Smooth muscle cell (in vitro differentiated cells): ENCODE results near the gene CDKN2A. TPM values are rescaled to one million over a fixed set of nuclear protein-coding genes. Genes with fewer than 3 reads are reported as not detected.

Experiments used
- DNase-seq: peaks from one replicate; lab custom pipeline; 2025; ENCODE audit not compliant: unreplicated experiment; lab: John Stamatoyannopoulos, UW
- H2AFZ ChIP-seq: fragments of 200-600 bp; sonication (generic); 2 replicates; pipeline ENCODE4 v1.6.0; 2016; ENCODE audit warnings: antibody characterized with exemption, low read depth, mild to moderate bottlenecking
- H3F3A ChIP-seq: fragments of 200-600 bp; sonication (generic); 2 replicates; pipeline ENCODE4 v1.6.0; 2017; ENCODE audit warnings: antibody characterized with exemption, low read depth
- H3K27ac ChIP-seq: fragments of 200-600 bp; sonication (generic); 2 replicates; pipeline ENCODE4 v1.5.1; 2016; ENCODE audit warnings: low read depth, mild to moderate bottlenecking
- H3K27me3 ChIP-seq: fragments of 200-600 bp; sonication (generic); 2 replicates; pipeline ENCODE4 v1.6.1; 2016; ENCODE audit warnings: low read depth, mild to moderate bottlenecking
- H3K36me3 ChIP-seq: fragments of 200-600 bp; sonication (generic); 2 replicates; pipeline ENCODE4 v1.5.1; 2016; ENCODE audit warnings: low read depth
- H3K4me1 ChIP-seq: fragments of 200-600 bp; sonication (generic); 2 replicates; pipeline ENCODE4 v1.5.1; 2016; ENCODE audit warnings: low read depth
- H3K4me2 ChIP-seq: fragments of 200-600 bp; sonication (generic); 2 replicates; pipeline ENCODE4 v1.6.0; 2016; ENCODE audit warnings: mild to moderate bottlenecking
- H3K4me3 ChIP-seq: fragments of 200-600 bp; sonication (generic); 2 replicates; pipeline ENCODE4 v1.5.1; 2016; ENCODE audit warnings: mild to moderate bottlenecking
- H3K79me2 ChIP-seq: fragments of 200-600 bp; sonication (generic); 2 replicates; pipeline ENCODE4 v1.6.0; 2016; ENCODE audit warnings: low read depth, mild to moderate bottlenecking
- H3K9ac ChIP-seq: fragments of 200-600 bp; sonication (generic); 2 replicates; pipeline ENCODE4 v1.6.0; 2016; ENCODE audit warnings: low read depth
- H3K9me3 ChIP-seq: fragments of 200-600 bp; sonication (generic); replicated peaks from 2 replicates; pipeline ENCODE4 v1.5.1; 2016; ENCODE audit warnings: low read depth
- H4K20me1 ChIP-seq: fragments of 200-600 bp; sonication (generic); 2 replicates; pipeline ENCODE4 v1.6.0; 2016; ENCODE audit warnings: low read depth
- WGBS: methylation state at CpG from one replicate; pipeline ENCODE4 v1.1.7; 2016; ENCODE audit warnings: low lambda C conversion rate; 5-methylcytosine and 5-hydroxymethylcytosine counted together
- polyA plus RNA-seq: library from polyadenylated mRNA; unstranded; fragments of >200 nt; fragmentation: Nextera tagmentation; extraction: Ambion mirVana; gene quantifications from 2 replicates; pipeline ENCODE4 v1.2.1, GENCODE V29; 2016
- total RNA-seq: library from RNA; depleted of rRNA; stranded (reverse); fragments of >200 nt; gene quantifications from 2 replicates; pipeline ENCODE4 v1.2.3, GENCODE V29; 2014
- TF ChIP-seq, protein P1 (sequence below): fragments of 200-600 bp; sonication (generic); IDR thresholded peaks from 2 replicates; pipeline ENCODE4 v1.5.1; 2017; ENCODE audit warnings: borderline replicate concordance, mild to moderate bottlenecking, antibody characterized with exemption; ENCODE audit not compliant: insufficient read depth, poor library complexity, severe bottlenecking

Gene CDKN2A
- total RNA-seq (66.3 and 69.4 TPM in 2 replicates), polyA plus RNA-seq (77.5 and 146 TPM in 2 replicates)

DNA sequence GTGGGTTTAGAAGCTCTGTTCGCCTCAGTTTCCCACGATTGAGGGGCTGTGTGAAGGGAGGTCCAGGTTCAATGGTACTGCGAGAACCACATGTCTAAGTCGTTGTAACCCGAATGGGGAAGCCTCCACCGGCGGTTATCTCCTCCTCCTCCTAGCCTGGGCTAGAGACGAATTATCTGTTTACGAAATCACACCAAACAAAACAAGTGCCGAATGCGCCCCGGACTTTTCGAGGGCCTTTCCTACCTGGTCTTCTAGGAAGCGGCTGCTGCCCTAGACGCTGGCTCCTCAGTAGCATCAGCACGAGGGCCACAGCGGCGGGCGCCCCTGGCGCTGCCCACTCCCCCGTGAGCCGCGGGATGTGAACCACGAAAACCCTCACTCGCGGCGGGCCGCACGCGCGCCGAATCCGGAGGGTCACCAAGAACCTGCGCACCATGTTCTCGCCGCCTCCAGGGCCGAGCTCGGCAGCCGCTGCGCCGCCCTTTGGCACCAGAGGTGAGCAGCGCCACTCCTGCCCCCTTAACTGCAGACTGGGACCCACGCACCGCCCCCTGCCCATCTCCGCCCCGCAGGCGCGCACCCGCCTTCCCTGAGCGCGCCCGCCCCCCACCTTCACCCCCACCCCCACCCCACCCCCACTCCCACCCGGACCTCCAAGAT is at the start of gene CDKN2A:
CDKN2A (minus strand) TSS at position 500 of the 663 bp plus-strand sequence.
- no peaks in the 10 kb centered on the region for H3K36me3 ChIP-seq
- peaks cover 28% of the 10 kb centered on the region for H3K27me3 ChIP-seq
- peak within 1 kb of the TSS; percentile 84 for H3K4me3 ChIP-seq
- peak within 1 kb of the TSS; percentile 90 for H3K27ac ChIP-seq
- peaks cover 8% of the 10 kb centered on the region for H3F3A ChIP-seq
- H3K4me2 ChIP-seq = peak within 1 kb of the TSS; percentile 83
- no peaks in the 10 kb centered on the region for H4K20me1 ChIP-seq
- WGBS = under 1% methylated on average over 39 of the region's 53 CpGs
- H3K79me2 ChIP-seq = peaks cover 34% of the 10 kb centered on the region
- peaks cover 16% of the 10 kb centered on the region for H3K4me1 ChIP-seq
- DNase-seq = no peak
- TF ChIP-seq, protein P1, sequence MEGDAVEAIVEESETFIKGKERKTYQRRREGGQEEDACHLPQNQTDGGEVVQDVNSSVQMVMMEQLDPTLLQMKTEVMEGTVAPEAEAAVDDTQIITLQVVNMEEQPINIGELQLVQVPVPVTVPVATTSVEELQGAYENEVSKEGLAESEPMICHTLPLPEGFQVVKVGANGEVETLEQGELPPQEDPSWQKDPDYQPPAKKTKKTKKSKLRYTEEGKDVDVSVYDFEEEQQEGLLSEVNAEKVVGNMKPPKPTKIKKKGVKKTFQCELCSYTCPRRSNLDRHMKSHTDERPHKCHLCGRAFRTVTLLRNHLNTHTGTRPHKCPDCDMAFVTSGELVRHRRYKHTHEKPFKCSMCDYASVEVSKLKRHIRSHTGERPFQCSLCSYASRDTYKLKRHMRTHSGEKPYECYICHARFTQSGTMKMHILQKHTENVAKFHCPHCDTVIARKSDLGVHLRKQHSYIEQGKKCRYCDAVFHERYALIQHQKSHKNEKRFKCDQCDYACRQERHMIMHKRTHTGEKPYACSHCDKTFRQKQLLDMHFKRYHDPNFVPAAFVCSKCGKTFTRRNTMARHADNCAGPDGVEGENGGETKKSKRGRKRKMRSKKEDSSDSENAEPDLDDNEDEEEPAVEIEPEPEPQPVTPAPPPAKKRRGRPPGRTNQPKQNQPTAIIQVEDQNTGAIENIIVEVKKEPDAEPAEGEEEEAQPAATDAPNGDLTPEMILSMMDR = no peak
- H2AFZ ChIP-seq = peak within 1 kb of the TSS; percentile 89
- H3K9me3 ChIP-seq = no peaks in the 10 kb centered on the region
- H3K9ac ChIP-seq = peak within 1 kb of the TSS; percentile 89

DNA sequence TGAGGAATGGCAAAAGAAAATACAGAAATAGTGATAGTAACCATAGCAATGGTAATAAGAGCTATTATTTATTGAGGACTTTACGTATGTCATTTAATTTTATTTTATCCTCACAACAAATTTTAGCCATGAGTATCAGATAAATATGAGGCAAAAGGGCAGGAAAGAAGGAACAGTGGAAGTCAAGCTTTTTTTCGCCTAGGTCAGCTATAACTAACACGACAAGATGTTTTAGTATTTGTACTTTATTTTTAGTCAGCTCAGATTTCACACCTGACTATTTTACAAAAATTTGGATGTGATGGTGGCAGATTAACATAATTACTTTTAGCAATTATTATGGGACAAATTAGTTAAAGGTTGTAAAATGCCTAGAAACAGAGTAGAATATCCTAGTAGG is 49.7 kb upstream of the CDKN2A start:
- H2AFZ ChIP-seq = no peak overlapping the region
- peaks cover 7% of the 10 kb centered on the region for H3F3A ChIP-seq
- peak overlapping the region; percentile 53 for H3K27ac ChIP-seq
- H3K4me2 ChIP-seq = peak overlapping the region; percentile 7
- no peaks in the 10 kb centered on the region for H3K9me3 ChIP-seq
- DNase-seq = no peak
- H3K27me3 ChIP-seq = no peaks in the 10 kb centered on the region
- H3K4me3 ChIP-seq = no peak overlapping the region
- TF ChIP-seq, protein P1 = no peak
- no peak overlapping the region for H3K9ac ChIP-seq
- no peaks in the 10 kb centered on the region for H4K20me1 ChIP-seq
- no peaks in the 10 kb centered on the region for H3K79me2 ChIP-seq
- no peaks in the 10 kb centered on the region for H3K36me3 ChIP-seq
- WGBS = 61% methylated on average over 3 of the region's 3 CpGs
- peaks cover 6% of the 10 kb centered on the region for H3K4me1 ChIP-seq

DNA sequence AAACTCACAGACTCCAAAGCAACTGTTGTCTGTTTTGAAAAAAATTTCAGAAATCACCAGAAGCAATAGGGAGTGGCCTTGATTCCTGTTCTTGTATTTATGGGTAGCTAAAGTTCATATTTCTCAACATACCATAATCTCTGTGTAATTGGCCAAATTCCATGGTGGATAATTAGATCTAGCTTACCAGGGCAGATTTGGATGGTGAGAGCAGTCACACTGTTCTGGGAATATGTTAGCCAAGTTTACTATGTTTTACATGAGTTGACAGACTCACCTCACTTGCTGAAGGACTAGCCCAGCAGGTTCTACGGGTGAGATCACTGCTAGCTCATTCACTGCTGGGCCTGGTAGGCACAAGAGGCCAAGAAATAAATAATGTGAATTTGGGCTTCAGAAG is 47.6 kb upstream of the CDKN2A start:
- no peak overlapping the region for H3K4me3 ChIP-seq
- no peaks in the 10 kb centered on the region for H3K36me3 ChIP-seq
- TF ChIP-seq, protein P1 = no peak
- peak overlapping the region; percentile 58 for H3K4me2 ChIP-seq
- peak overlapping the region; percentile 21 for H3K9ac ChIP-seq
- no peaks in the 10 kb centered on the region for H3K9me3 ChIP-seq
- no peaks in the 10 kb centered on the region for H3K27me3 ChIP-seq
- no peak for DNase-seq
- H3K79me2 ChIP-seq = no peaks in the 10 kb centered on the region
- no peaks in the 10 kb centered on the region for H4K20me1 ChIP-seq
- peak overlapping the region; percentile 84 for H3K27ac ChIP-seq
- no peak overlapping the region for H2AFZ ChIP-seq
- 68% methylated on average over 1 of the region's 1 CpG for WGBS
- H3F3A ChIP-seq = peaks cover 7% of the 10 kb centered on the region
- peaks cover 6% of the 10 kb centered on the region for H3K4me1 ChIP-seq

DNA sequence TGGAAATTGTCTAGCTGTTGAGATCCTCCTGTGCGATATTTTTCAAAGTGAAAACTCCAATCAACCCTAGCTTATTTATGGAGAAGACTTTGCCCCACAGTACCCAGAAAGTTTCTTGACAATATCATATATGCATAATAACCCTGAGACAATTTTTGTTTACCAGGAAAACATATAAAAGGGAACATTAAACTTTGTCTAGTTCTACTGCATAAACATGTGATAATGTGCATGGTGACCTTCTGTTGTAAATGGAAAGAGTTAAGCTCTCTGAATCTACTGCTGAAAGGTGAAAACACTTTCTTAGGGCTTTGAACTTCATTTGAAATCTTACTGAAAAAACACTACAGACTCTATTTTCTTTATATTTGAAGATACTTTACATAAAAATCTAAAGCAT is 47.2 kb upstream of the CDKN2A start:
- H3K9me3 ChIP-seq = no peaks in the 10 kb centered on the region
- no peaks in the 10 kb centered on the region for H3K27me3 ChIP-seq
- TF ChIP-seq, protein P1 = no peak
- peak overlapping the region; percentile 14 for H3K9ac ChIP-seq
- H3K4me2 ChIP-seq = peak overlapping the region; percentile 58
- peaks cover 6% of the 10 kb centered on the region for H3K4me1 ChIP-seq
- no peaks in the 10 kb centered on the region for H3K36me3 ChIP-seq
- H2AFZ ChIP-seq = no peak overlapping the region
- H3K27ac ChIP-seq = peak overlapping the region; percentile 84
- no peak for DNase-seq
- H3F3A ChIP-seq = peaks cover 7% of the 10 kb centered on the region
- H3K79me2 ChIP-seq = no peaks in the 10 kb centered on the region
- no peaks in the 10 kb centered on the region for H4K20me1 ChIP-seq
- no peak overlapping the region for H3K4me3 ChIP-seq
- 100% methylated on average over 1 of the region's 1 CpG for WGBS
